Measurements from ENCODE around the gene DLG2.

DNA sequence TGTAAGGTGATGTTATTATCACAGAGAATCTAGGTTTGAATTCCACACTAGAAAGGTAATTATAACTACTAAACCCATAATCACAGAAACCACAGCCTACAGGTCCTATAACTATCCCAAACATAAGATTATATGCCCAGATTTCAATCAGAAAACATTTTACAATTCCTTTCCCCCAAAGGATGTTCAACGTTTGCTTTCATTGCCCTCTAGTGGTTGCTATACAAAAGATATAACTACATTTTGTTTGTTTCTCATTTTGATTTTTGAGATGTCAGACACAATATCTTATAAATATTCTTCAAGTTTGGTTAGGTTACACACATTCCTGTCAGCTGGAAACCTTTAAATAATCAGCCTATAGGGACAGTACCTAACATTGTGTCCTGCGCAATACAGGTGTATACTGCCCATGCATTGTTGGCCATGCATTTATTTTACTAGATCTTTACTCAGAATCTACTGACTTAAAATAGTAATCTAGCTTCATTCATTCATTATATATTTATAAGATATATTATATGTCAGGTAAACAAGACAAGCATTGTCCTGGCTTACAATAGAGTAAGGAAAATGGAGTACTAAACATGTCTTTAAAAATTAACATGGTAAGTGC, 1810.5 kb downstream of the DLG2 start:
- peak; percentile 7 for TF ChIP-seq CTCF (IDR thresholded peaks at IDR 0.05; ENCODE audit: insufficient read depth, low read length)
- TF ChIP-seq POLR2AphosphoS5 (IDR thresholded peaks at IDR 0.05; ENCODE audit: low read depth), result no peak
- TF ChIP-seq, protein P1, sequence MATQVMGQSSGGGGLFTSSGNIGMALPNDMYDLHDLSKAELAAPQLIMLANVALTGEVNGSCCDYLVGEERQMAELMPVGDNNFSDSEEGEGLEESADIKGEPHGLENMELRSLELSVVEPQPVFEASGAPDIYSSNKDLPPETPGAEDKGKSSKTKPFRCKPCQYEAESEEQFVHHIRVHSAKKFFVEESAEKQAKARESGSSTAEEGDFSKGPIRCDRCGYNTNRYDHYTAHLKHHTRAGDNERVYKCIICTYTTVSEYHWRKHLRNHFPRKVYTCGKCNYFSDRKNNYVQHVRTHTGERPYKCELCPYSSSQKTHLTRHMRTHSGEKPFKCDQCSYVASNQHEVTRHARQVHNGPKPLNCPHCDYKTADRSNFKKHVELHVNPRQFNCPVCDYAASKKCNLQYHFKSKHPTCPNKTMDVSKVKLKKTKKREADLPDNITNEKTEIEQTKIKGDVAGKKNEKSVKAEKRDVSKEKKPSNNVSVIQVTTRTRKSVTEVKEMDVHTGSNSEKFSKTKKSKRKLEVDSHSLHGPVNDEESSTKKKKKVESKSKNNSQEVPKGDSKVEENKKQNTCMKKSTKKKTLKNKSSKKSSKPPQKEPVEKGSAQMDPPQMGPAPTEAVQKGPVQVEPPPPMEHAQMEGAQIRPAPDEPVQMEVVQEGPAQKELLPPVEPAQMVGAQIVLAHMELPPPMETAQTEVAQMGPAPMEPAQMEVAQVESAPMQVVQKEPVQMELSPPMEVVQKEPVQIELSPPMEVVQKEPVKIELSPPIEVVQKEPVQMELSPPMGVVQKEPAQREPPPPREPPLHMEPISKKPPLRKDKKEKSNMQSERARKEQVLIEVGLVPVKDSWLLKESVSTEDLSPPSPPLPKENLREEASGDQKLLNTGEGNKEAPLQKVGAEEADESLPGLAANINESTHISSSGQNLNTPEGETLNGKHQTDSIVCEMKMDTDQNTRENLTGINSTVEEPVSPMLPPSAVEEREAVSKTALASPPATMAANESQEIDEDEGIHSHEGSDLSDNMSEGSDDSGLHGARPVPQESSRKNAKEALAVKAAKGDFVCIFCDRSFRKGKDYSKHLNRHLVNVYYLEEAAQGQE (IDR thresholded peaks at IDR 0.05; ENCODE audit: insufficient replicate concordance, low read depth), result no peak
- TF ChIP-seq SPI1 (IDR thresholded peaks at IDR 0.05; ENCODE audit: borderline replicate concordance, low read depth), result no peak
- TF ChIP-seq GABPA (IDR thresholded peaks at IDR 0.05; ENCODE audit: low read depth), result no peak
